ENCODE data around the gene USP17L28.
"Not testable (repeated sequence)": the region's sequence is repeated elsewhere in the genome, so short reads cannot be mapped to it uniquely, and the experiment has no call there.

Gene USP17L28, protein sequence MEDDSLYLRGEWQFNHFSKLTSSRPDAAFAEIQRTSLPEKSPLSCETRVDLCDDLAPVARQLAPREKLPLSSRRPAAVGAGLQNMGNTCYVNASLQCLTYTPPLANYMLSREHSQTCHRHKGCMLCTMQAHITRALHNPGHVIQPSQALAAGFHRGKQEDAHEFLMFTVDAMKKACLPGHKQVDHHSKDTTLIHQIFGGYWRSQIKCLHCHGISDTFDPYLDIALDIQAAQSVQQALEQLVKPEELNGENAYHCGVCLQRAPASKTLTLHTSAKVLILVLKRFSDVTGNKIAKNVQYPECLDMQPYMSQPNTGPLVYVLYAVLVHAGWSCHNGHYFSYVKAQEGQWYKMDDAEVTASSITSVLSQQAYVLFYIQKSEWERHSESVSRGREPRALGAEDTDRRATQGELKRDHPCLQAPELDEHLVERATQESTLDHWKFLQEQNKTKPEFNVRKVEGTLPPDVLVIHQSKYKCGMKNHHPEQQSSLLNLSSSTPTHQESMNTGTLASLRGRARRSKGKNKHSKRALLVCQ

DNA sequence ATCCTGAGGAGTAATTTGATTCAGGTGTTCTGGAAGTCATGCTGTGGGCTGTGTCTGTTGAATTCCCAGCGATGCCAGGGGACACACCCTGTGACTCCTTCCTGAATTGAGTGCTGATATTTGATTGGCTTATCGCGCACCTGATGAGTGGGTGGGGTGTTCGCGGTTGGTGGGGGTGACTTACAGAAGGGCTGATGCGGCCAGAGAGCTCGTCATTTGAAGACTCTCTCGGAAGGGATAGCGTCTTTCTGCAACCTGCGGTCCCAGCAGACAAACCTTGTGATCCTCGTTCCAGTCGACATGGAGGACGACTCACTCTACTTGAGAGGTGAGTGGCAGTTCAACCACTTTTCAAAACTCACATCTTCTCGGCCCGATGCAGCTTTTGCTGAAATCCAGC, at the start of gene USP17L28:
USP17L28 (plus strand) TSS at position 301 of the 400 bp plus-strand sequence; CDS start at position 301, 0 bp downstream.
- not testable (repeated sequence) for H3K27ac ChIP-seq

DNA sequence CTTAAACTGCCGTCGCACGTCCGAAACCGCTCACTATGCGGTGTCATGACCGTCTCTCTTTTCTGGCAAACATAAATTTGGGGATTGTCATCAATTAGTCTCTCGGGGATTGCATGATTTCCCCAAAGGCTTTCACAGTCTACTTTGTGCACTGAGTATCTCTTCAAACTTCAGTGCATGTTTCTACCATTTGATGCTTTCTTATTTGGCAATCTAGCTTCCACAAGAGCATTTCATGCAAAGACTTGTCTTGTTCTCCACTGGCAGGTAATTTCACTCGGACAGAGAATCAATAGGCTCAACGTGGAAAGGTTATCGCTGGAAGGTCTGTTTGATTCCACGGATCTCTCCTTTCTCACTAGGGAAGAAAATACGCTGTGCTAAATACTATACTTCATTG, 24.5 kb upstream of the USP17L28 start:
- not testable (repeated sequence) for H3K27ac ChIP-seq

DNA sequence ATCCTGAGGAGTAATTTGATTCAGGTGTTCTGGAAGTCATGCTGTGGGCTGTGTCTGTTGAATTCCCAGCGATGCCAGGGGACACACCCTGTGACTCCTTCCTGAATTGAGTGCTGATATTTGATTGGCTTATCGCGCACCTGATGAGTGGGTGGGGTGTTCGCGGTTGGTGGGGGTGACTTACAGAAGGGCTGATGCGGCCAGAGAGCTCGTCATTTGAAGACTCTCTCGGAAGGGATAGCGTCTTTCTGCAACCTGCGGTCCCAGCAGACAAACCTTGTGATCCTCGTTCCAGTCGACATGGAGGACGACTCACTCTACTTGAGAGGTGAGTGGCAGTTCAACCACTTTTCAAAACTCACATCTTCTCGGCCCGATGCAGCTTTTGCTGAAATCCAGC, 23.8 kb upstream of the USP17L28 start, which contains the start of gene USP17L24:
USP17L24 (plus strand) TSS at position 301 of the 400 bp plus-strand sequence; CDS start at position 301, 0 bp downstream.
- H3K27ac ChIP-seq: not testable (repeated sequence)

DNA sequence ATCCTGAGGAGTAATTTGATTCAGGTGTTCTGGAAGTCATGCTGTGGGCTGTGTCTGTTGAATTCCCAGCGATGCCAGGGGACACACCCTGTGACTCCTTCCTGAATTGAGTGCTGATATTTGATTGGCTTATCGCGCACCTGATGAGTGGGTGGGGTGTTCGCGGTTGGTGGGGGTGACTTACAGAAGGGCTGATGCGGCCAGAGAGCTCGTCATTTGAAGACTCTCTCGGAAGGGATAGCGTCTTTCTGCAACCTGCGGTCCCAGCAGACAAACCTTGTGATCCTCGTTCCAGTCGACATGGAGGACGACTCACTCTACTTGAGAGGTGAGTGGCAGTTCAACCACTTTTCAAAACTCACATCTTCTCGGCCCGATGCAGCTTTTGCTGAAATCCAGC, 19.1 kb upstream of the USP17L28 start, which contains the start of gene USP17L25:
USP17L25 (plus strand) TSS at position 301 of the 400 bp plus-strand sequence; CDS start at position 301, 0 bp downstream.
- not testable (repeated sequence) for H3K27ac ChIP-seq

DNA sequence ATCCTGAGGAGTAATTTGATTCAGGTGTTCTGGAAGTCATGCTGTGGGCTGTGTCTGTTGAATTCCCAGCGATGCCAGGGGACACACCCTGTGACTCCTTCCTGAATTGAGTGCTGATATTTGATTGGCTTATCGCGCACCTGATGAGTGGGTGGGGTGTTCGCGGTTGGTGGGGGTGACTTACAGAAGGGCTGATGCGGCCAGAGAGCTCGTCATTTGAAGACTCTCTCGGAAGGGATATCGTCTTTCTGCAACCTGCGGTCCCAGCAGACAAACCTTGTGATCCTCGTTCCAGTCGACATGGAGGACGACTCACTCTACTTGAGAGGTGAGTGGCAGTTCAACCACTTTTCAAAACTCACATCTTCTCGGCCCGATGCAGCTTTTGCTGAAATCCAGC, 14.3 kb upstream of the USP17L28 start, which contains the start of gene USP17L26:
USP17L26 (plus strand) TSS at position 301 of the 400 bp plus-strand sequence; CDS start at position 301, 0 bp downstream.
- not testable (repeated sequence) for H3K27ac ChIP-seq

DNA sequence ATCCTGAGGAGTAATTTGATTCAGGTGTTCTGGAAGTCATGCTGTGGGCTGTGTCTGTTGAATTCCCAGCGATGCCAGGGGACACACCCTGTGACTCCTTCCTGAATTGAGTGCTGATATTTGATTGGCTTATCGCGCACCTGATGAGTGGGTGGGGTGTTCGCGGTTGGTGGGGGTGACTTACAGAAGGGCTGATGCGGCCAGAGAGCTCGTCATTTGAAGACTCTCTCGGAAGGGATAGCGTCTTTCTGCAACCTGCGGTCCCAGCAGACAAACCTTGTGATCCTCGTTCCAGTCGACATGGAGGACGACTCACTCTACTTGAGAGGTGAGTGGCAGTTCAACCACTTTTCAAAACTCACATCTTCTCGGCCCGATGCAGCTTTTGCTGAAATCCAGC, 9.6 kb upstream of the USP17L28 start, which contains the start of gene USP17L5:
USP17L5 (plus strand) TSS at position 301 of the 400 bp plus-strand sequence; CDS start at position 301, 0 bp downstream.
- not testable (repeated sequence) for H3K27ac ChIP-seq

DNA sequence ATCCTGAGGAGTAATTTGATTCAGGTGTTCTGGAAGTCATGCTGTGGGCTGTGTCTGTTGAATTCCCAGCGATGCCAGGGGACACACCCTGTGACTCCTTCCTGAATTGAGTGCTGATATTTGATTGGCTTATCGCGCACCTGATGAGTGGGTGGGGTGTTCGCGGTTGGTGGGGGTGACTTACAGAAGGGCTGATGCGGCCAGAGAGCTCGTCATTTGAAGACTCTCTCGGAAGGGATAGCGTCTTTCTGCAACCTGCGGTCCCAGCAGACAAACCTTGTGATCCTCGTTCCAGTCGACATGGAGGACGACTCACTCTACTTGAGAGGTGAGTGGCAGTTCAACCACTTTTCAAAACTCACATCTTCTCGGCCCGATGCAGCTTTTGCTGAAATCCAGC, 4.8 kb upstream of the USP17L28 start, which contains the start of gene USP17L27:
USP17L27 (plus strand) TSS at position 301 of the 400 bp plus-strand sequence; CDS start at position 301, 0 bp downstream.
- not testable (repeated sequence) for H3K27ac ChIP-seq

DNA sequence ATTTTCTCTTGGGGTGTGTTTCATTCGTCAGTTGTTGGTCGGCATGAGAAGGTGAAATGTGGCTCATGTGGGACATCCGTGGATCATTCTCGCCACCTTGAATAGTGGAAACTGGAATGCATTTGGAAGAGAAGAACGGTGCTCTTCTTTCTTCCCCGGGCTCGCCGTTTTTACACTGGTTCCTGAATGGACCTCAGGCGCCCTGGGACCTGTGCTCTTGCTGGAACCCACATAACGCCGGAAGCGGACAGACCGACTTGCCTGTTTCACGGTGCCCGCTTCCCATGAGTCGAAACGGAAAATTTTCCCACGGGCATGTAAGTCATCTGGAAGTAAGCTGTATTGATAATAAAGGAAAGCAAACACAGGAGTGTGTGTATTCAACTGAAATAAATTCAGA, 2.2 kb downstream of the USP17L28 start:
- H3K27ac ChIP-seq: not testable (repeated sequence)

DNA sequence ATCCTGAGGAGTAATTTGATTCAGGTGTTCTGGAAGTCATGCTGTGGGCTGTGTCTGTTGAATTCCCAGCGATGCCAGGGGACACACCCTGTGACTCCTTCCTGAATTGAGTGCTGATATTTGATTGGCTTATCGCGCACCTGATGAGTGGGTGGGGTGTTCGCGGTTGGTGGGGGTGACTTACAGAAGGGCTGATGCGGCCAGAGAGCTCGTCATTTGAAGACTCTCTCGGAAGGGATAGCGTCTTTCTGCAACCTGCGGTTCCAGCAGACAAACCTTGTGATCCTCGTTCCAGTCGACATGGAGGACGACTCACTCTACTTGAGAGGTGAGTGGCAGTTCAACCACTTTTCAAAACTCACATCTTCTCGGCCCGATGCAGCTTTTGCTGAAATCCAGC, 4.6 kb downstream of the USP17L28 start, which contains the start of gene USP17L29:
USP17L29 (plus strand) TSS at position 301 of the 400 bp plus-strand sequence; CDS start at position 301, 0 bp downstream.
- H3K27ac ChIP-seq: not testable (repeated sequence)

DNA sequence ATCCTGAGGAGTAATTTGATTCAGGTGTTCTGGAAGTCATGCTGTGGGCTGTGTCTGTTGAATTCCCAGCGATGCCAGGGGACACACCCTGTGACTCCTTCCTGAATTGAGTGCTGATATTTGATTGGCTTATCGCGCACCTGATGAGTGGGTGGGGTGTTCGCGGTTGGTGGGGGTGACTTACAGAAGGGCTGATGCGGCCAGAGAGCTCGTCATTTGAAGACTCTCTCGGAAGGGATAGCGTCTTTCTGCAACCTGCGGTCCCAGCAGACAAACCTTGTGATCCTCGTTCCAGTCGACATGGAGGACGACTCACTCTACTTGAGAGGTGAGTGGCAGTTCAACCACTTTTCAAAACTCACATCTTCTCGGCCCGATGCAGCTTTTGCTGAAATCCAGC, 14.1 kb downstream of the USP17L28 start, which contains the start of gene USP17L30:
USP17L30 (plus strand) TSS at position 301 of the 400 bp plus-strand sequence; CDS start at position 301, 0 bp downstream.
- not testable (repeated sequence) for H3K27ac ChIP-seq

DNA sequence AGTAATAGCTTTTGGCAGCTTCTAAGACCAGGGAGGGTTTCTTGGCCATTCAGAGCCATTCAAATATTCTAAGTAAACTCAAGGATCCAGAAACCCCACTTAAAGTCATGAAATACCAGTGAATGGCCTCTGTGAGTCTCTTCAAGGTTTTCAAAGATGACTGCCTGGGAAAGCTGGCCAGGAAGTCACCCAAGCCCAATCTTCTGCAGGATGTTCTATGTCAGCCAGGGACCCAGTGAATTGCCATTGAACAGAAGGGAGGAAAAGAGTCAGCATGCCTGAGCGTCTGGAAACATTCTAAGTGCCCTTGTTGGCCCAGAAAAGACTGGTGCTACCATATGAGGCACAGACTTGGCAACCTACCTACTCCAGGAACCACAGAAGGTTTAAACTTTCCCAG, 31.2 kb downstream of the USP17L28 start:
- not testable (repeated sequence) for H3K27ac ChIP-seq

DNA sequence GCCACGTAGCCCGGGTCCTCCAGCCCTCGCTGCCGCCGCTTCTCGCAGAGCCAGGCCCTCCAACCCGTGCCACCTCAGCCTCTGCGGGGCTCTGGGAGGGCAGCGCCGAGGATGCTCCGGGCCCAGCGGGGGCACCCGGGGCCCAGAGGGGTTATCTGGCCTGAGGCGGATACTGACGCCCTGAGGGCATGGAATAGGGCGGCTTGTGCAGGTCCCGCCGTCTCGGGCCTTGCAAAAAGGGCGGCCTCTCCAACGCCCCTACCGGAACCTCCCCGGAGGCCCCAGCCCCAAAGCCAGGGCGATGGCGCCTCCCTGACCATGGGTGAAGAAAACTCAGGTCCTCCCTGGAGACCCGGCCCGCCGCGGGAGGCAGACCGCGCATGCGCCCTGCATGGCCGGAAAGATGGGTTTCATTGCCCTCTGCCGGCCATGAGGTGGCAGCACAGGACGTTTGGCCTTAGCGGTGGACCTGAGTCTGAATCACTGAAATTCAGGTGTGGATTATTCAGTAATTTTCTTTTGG, 32.4 kb downstream of the USP17L28 start:
- H3K27ac ChIP-seq: not testable (repeated sequence)
- TF ChIP-seq, protein P1, sequence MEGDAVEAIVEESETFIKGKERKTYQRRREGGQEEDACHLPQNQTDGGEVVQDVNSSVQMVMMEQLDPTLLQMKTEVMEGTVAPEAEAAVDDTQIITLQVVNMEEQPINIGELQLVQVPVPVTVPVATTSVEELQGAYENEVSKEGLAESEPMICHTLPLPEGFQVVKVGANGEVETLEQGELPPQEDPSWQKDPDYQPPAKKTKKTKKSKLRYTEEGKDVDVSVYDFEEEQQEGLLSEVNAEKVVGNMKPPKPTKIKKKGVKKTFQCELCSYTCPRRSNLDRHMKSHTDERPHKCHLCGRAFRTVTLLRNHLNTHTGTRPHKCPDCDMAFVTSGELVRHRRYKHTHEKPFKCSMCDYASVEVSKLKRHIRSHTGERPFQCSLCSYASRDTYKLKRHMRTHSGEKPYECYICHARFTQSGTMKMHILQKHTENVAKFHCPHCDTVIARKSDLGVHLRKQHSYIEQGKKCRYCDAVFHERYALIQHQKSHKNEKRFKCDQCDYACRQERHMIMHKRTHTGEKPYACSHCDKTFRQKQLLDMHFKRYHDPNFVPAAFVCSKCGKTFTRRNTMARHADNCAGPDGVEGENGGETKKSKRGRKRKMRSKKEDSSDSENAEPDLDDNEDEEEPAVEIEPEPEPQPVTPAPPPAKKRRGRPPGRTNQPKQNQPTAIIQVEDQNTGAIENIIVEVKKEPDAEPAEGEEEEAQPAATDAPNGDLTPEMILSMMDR (conservative IDR thresholded peaks at IDR 0.05): peak; percentile 72

DNA sequence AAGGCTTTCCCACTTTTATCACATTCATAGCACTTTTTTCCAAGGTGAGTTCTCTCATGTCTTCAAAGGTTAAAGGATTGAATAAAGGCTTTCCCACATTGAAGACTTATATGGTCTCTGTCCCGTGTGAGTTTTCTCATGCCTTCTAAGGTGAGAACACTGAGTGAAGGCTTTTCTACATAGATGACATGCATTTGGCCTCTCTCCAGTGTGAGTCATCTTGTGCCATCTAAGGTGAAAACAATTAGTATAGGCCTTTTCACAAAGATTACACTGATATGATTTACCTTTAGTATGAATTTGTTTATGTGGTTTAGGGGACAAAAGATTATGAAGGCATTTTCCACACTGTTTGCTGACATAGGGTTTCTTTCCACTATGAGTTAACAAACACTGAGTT, 35.4 kb downstream of the USP17L28 start:
- TF ChIP-seq ZFX (IDR thresholded peaks at IDR 0.05): no peak
- TF ChIP-seq, protein P1 (conservative IDR thresholded peaks at IDR 0.05): no peak
- no peak overlapping the region for H3K27ac ChIP-seq

DNA sequence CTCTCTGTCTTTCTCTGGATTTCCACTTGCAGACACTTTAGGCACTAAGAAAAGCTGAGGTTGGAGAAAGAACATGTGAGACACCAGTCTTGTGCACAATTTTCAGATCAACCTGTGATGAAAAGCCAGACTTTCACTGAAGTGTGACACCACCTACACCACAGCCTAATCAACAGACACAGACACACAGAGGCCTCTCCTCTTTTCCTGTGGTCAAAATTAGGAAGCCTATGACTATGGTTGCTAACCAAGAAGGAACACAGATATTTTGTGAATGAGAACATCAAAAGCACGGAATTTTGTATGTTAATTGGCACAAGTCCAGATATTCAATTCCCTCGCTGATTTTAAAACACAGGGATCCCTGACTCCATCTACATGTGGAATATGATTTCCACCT, 40.3 kb downstream of the USP17L28 start:
- H3K27ac ChIP-seq: not testable (repeated sequence)

Data from C4-2B (cell line).